ENCODE results near the gene JADE3.
"Not testable (repeated sequence)": the region's sequence is repeated elsewhere in the genome, so short reads cannot be mapped to it uniquely, and the experiment has no call there.

Gene JADE3

GRCh38 chrX:46935295-46935694 is 23.1 kb downstream of the JADE3 start:
- no peak for DNase-seq (ENCODE audit: low read depth)

- DNase-seq (ENCODE audit: low read depth) = no peak
Observed at GRCh38 chrX:46938589-46938988, 26.4 kb downstream of the JADE3 start.

DNA sequence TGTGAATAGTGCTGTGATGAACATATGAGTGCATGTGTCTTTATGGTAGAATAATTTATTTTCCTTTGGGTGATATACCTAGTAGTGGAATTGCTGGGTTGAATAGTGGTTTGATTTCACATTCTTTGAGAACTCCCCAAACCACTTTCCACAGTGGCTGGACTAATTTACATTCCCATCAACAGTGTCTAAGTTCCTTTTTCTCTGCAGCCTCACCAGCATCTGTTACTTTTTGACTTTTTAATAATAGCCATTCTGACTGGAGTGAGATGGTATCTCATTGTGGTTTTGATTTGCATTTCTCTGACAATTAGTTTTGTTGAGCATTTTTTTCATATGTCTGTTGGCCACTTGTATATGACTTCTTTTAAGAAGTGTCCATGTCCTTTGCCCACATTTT is 29.1 kb downstream of the JADE3 start:
- DNase-seq (ENCODE audit: low read depth) = no peak

- DNase-seq (ENCODE audit: low read depth) = no peak
Observed at GRCh38 chrX:46953137-46953527, 40.9 kb downstream of the JADE3 start.

DNA sequence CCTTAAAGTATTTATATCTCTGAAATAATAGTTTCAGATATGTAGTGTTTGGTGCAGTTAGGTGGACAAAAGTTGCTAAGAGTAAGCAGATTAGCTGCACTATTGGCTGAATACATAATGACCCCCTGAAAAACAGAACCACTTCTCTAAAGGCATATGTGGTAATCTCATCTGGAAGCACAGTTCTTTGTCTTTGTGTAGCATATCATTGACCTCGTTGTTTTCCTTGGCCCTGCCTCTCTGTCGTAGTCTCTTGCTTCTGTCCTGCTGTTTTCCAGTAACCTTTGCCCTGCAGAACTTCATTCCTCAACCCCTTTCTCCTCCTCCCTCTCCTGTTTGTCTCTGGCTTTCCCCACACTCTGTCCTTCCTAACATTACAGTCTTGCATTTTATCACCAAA is 41.4 kb downstream of the JADE3 start:
- no peak for DNase-seq (ENCODE audit: low read depth)

GRCh38 chrX:46954716-46955115 is 42.5 kb downstream of the JADE3 start:
- DNase-seq (ENCODE audit: low read depth) = no peak

DNA sequence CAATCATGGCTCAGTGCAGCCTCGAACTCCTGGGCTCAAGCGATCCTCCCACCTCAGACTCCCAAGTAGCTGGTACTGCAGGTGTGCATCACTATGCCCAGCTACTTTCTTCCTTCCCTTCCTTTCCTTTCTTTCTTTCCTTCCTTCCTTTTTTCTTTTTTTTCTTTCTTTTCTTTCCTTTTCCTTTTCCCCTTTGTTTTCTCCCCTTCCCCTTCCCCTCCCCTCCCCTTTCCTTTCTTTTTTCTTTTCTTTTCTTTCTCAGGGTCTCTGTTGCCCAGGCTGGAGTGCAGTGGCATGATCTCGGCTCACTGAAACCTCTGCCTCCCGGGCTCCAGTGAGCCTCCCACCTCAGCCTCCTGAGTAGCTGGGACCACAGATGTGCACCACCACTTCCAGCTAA is 44.4 kb downstream of the JADE3 start:
- not testable (repeated sequence) for DNase-seq (ENCODE audit: low read depth)

GRCh38 chrX:46957297-46957696 is 45.1 kb downstream of the JADE3 start:
- DNase-seq (ENCODE audit: low read depth) = no peak

DNA sequence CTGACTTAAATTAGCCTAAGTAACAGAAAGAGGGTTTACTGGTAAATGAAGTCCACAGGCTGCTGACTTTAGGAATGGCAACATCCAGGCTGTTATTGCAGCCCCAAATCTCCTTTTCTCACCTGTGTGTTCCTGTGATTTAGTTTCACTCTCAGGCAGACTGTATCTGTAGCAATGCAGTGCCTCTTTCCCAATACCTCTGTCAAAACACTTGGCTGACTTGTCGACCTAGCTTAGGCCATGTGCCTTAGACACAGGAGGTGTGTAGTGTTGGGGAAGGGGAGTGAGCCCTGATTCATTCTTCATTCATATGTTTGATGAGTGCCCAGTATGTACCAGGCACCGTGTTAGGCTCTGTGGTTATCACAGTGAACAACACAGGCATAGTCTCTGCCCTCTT is 46.9 kb downstream of the JADE3 start:
- no peak for DNase-seq (ENCODE audit: low read depth)

- no peak for DNase-seq (ENCODE audit: low read depth)
Observed at GRCh38 chrX:46959985-46960700, 47.9 kb downstream of the JADE3 start.

DNA sequence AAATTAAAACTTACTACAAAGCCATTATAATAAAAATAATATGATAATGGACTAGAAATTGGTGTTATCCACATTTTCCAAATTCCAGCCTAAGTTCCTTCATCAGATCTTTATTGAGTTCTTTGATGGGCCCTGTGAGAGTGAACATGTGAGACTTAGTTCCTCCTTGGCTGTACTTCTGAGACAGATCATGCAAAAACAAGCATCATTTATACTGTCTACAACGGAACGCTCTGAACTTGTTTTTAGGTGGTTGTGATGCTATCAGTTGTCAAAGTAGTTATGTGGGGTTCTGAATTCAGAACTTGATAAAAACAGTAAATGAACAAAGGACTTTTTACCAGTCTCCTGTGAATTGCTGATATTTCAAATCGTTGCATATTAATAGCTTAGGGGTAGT is 48.9 kb downstream of the JADE3 start:
- no peak for DNase-seq (ENCODE audit: low read depth)

GRCh38 chrX:46961574-46962283 is 49.5 kb downstream of the JADE3 start:
- no peak for DNase-seq (ENCODE audit: low read depth)

DNA sequence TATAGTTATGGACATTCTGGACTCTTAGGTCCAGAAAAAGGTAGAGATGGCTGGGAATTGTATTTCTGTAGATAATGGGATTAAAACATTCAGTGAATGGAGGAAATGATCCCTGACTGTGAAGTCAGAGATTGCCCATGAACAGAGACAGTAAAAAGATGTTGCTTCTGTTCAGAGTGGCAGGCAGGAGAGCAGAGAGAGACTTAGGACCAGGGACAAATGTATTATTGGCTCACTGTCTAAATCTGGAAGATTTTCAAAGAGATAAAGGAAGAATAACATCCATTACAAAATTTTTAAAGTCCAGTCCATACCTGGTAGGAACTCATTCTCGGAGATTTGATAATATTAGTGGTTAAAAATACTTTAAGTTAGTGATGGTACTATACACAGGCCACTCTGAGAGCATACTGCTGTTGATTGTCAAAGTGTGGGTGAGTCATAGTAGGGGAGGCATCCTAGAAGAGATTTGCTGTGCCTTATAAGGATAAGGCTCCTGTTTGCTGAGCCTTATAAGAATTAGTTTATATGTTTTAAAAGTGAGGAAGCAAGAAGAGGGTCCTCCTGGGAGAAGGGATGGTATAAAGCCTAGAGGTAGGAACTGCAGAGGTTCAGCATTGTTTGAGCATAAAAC is 53.0 kb downstream of the JADE3 start:
- DNase-seq (ENCODE audit: low read depth) = no peak

DNA sequence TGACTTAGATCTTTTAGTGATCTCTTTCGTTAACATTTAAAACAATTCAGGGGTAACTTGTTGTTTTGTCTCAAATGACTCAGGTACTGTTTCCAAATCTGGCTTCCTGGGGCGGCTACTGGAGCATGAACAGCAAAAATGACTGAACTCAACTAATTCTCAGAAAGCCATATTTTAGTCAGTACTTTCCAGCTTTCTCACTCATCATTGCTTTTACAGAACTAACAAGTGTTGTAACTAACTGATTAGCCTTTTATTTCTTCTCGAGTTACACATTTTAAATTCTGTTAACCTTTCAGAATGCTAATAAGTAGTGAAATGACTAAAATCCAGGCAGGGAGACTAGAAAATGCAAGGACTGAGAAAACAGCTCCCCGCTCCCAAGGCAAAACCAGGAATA is 55.3 kb downstream of the JADE3 start:
- DNase-seq (ENCODE audit: low read depth) = no peak

DNA sequence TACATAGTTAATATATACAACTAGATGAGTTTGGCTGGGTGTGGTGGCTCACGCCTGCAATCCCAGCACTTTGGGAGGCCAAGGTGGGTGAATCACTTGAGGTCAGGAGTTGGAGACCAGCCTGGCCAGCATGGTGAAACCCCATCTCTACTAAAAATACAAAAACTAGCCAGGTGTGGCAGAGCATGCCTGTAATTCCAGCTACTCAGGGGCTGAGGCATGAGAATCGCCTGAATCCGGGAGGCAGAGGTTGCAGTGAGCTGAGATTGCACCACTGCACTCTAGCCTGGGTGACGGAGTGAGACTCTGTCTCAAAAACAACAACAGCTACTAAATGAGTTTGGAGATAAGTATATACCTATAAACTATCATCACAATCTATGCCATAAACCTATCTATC is 64.8 kb downstream of the JADE3 start:
- not testable (repeated sequence) for DNase-seq (ENCODE audit: low read depth)

DNA sequence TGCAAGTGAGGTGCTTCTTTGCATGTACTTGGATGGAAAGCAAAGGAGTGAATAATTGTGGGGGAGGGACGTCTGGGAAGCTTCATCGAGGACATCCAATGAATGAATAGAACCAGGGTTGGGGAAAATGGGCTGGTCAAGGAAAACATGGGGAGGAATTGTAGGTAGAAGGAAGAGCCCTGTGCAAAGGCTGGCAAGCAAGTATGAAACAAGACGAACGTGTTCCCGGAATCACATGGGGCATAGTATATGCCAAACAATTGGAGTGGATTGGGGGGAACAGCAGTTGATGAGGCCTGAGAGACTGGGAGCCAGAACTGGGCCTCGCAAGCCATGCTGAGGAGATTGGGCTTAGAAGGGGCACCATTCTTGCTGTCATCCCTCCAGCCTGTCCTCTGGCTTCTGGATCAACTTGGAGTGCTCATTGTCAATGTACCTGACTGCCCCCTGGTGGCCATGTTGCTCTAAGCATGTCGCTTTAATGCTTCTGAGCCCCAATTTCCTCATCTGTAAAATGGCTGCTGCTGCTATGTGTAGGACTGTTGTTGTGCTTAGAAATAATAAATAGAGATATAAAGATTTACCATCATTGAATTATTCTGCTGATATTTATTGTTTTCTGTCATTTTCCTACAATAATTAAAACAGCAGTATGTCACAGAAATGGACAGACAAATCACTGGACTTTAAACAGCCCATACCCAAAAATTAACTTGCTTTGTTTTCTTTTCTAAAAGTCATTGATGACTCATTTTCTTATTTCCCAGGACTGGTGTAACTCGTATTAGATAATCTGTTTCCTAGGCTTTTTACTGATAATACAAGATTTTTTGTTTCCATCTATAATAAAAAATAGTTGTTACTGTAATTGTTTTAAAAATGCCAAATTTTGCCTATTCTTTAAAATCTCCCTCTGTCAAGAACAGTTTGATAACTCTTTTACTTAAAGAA is 66.4 kb downstream of the JADE3 start:
- DNase-seq (ENCODE audit: low read depth) = peak; percentile 66

GRCh38 chrX:46984705-46985104 is 72.5 kb downstream of the JADE3 start:
- DNase-seq (ENCODE audit: low read depth) = no peak

- DNase-seq (ENCODE audit: low read depth) = no peak
Observed at GRCh38 chrX:46989548-46989947, 77.3 kb downstream of the JADE3 start.

DNA sequence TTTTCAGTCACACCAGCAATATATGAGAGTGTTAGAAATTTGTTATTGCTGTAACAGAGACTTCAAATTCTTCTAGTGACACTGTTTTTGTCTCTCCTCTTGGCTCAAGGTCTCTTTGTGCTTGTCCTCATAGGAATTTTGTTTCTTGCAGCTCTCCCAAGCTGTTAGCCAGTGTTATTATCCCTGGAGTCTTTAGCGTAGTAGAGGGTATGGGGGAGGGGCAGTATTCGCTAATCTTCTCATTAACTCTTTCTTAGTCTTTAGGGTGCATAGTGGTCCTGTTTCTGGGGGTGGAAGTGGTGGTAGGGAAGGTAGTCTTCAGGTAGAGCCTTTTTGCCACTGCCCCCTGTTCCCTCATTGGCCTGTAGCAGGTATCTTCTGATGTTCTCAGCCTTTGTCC is 79.4 kb downstream of the JADE3 start:
- no peak for DNase-seq (ENCODE audit: low read depth)

DNA sequence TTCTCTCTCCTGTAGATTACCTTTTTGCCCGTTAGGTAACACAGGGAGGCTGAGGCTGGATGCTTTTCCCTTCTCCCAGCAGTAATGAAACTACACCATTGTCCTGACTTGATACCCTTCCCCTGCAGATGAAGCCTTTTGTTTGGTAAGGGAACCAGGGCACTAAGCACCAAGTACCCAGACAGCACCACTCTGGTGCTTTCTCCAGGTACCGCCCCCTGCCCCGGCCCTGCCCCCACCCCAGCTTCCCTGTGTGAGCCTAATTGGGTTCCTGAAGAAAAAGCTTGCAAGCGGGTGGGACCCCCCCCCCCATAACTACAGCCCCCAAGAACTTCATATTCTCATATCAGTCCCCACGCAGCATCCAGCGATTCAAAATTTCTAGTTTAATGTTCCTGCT is 79.8 kb downstream of the JADE3 start:
- no peak for DNase-seq (ENCODE audit: low read depth)

GRCh38 chrX:46994096-46994495 is 81.9 kb downstream of the JADE3 start:
- no peak for DNase-seq (ENCODE audit: low read depth)

GRCh38 chrX:47012131-47012530 is 99.9 kb downstream of the JADE3 start:
- DNase-seq (ENCODE audit: low read depth) = no peak
